NCI-H226 (cell line): Measurements from ENCODE around the gene NKAP.
"Not testable (repeated sequence)": the region's sequence is repeated elsewhere in the genome, so short reads cannot be mapped to it uniquely, and the experiment has no call there.

Experiments used
- DNase-seq: peaks from one replicate; pipeline ENCODE4 v3.0.0-alpha.2; 2015

The NKAP gene

GRCh38 chrX:119935215-119935874 lies 8.2 kb downstream of the NKAP start:
- no peak for DNase-seq

- not testable (repeated sequence) for DNase-seq
These were observed 21.2 kb downstream of the NKAP start for GRCh38 chrX:119922391-119922790.

DNA sequence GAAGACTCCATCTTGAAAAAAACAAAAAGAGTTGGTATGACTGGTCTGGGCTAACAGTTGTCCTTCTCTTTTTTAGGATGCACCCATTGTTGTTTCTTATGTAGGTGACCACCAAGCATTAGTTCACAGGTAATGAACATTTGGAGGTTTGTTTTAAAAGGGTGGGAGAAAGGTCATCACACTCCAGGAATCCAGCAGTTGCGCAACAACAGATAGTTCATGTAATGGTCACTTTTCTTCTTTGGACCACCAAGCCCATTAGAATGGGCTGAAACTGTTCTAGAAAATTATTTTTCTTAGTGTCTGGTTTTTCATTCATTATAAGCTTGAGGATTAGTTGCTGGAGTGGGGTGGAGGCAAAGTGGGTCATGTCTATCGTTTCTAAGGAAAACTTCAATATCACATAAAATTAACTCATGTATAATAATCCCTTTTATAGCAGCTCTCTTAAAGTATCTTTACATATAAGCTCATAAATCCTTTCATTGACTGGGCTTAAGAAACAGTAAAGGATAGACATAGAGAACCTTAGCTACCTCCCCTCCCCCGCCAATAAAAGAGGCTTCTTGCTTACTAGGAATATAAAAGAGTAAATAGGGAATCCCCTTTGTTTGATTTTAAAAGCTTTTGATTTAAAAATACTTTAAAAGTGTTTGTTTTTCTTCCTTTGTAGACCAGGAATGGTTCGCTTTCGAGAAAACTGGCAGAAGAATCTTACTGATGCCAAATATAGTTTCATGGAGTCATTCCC lies 23.5 kb downstream of the NKAP start:
- DNase-seq = no peak

DNA sequence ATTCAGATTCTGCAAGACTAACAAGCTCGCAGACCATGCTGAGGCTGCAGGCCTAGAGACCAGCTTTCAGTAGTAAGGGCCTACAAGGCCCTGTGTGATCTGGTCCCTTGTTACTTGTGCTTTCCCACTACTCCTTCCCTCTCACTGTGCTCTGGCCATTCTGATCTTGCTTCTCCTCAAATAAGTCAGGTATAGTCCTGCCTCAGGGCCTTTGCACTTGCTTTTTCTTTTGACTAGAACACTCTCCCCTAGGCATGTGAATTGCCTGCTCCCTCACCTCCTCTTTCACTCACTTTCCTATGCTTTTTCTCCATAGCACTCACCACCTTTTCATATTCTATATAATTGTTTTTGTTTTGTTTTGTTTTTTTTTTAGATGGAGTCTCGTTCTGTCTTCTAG lies 25.7 kb downstream of the NKAP start:
- no peak for DNase-seq

DNA sequence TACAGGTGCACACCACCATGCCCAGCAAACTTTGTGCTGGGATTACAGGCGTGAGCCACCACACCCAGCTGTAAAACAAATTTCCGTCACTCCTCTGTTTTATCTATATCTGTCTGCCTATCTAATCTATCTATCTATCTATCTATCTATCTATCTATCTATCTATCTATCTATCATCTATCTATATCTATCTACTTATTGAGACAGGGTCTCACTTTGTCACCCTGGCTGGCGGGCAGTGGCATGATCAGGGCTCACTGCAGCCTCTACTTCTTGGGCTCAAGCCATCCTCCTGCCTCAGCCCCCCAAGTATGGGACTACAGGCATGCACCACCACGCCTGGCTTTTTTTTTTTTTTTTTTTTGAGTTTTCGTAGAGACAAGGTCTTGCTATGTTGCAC lies 27.2 kb downstream of the NKAP start:
- no peak for DNase-seq

GRCh38 chrX:119900976-119901375 lies 42.6 kb downstream of the NKAP start:
- no peak for DNase-seq

GRCh38 chrX:119899125-119899524 lies 44.4 kb downstream of the NKAP start:
- no peak for DNase-seq

DNA sequence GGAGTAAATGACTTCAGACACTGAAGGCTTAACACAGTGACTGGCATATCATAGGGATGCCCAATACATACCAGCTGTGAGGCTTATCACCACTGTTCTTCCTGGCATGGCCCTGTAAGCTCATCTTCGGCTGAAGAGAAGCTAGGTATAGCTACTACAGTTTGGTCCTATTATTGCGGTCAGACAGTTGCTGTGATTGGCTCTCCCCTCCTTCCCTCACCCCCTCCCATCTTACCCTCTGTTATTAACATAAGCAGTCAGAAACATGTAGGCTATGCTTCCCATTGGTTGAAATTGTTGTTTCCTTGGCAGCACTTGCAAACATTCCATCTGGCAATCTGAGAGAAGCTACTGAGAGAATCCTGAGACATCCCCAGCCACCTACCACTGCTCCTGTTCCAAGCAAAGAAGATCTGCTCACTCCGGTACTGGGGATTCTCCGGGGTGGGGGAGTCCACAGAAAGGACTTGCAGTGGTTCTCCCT lies 47.7 kb downstream of the NKAP start, which contains the start of gene AKAP14:
TSS of gene AKAP14 (plus strand) at position 51 of the 484 bp plus-strand sequence. CDS start 7,331 bp downstream, outside the sequence.
- no peak for DNase-seq

DNA sequence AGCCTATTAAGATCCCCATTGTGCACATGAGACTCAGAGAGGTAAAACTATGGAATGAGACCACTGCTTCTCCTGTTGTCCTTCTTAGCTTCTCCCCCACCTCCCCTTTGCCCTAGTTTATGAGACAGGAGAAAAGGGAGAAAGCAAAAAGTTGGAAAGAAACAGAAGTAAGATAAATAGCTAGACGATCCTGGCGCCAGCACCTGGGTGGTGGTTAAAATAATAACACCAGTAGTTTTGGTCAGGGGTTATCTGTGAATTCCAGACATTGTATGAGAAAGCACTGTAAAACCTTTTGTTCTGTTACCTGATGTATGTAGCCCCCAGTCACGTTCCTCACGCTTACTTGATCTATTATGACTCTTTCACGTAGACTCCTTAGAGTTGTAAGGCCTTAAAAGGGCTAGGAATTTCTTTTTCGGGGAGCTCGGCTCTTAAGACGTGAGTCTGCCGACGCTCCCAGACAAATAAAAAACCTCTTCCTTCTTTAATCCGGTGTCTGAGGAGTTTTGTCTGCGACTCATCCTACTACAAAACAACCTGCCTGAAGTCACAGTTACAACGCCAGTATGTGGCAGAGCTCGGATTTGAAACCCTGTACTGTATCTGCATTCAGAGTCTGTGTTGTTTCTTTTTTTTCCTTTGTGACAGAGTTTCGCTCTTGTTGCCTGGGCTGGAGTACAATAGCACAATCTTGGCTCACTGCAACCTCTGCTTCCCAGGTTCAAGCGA lies 51.4 kb downstream of the NKAP start:
- DNase-seq = not testable (repeated sequence)

DNA sequence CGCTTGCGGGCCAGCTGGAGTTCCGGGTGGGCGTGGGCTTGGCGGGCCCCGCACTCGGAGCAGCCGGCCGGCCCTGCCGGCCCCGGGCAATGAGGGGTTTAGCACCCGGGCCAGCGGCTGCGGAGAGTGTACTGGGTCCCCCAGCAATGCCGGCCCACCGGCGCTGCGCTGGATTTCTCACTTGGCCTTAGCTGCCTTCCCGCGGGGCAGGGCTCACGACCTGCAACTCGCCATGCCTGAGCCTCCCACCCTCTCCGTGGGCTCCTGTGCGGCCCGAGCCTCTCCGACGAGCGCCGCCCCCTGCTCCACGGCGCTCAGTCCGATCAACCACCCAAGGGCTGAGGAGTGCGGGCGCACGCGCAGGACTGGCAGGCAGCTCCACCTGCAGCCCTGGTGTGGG lies 52.9 kb downstream of the NKAP start:
- DNase-seq = not testable (repeated sequence)

GRCh38 chrX:119887721-119888425 lies 55.7 kb downstream of the NKAP start:
- DNase-seq = no peak

GRCh38 chrX:119885554-119886428 lies 57.8 kb downstream of the NKAP start:
- peak; percentile 11 for DNase-seq

DNA sequence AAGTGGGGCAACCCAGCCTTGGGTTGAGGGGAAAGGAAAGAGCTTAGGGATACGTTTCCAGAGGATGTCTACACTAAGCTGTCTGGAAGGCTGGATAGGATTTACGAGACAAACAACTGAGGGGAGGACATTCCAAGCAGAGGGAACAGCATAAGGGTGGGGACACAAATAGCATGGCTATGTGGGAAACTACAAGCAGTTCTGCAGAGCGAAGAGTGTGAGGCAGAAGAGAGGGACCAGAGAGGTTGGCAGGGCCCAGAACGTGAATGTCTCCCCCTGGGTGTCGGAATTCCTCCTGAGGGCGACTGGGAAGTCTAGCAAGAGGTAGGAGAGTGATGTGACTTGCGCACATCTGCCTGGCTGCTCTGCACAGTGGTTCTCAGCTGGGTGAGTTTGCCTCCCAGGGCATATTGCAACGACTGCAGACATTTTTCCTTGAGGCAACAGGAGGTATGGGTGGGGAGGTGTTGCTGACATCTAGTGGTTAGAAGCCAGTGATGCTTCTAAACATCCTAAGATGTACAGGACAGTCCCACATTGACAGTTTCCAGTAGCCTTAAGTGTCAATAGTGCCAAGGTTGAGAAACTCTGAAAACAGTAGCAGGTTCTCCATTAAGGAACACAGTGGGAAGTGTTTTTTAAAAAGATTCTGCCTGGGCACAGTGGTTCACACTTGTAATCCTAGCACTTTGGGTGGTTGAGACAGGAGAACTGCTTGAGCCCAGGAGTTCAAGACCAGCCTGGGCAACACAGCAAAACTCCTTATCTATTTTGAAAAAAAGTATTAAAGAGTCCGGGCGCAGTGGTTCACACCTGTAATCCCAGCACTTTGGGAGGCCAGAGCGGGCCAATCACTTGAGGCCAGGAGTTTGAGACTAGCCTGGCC lies 62.8 kb downstream of the NKAP start:
- peak; percentile 6 for DNase-seq

DNA sequence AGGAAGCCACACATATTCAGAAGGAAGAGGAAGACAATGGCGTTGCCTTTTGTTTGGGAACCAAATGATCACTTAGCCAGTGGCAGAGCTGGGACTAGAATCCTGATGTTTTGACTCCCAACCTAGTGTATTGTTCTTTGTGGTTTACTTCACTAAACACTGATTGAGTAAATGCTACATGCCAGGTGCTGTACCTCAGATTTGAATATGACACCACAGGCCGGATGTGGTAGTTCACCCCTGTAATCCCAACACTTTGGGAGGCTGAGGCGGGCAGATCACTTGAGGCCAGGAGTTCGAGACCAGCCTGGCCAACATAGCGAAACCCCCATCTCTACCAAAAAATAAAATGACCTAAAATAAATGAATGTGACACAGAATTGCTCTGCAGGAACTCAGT lies 63.5 kb downstream of the NKAP start:
- no peak for DNase-seq

- DNase-seq = no peak
These were observed 64.8 kb downstream of the NKAP start for GRCh38 chrX:119878740-119879139.

GRCh38 chrX:119871599-119872395 lies 71.8 kb downstream of the NKAP start, which contains the start of the genes NDUFA1 and RNF113A:
Gene NDUFA1 (plus strand): TSS chrX:119871832. CDS start chrX:119871912, 80 bp downstream.
Gene RNF113A (minus strand): TSS chrX:119871733. CDS start chrX:119871613, 120 bp downstream.
- peak; percentile 86 for DNase-seq

- DNase-seq = no peak
These were observed 72.3 kb downstream of the NKAP start for GRCh38 chrX:119871245-119871598.
